Mucosa of descending colon (tissue), 3 donors: Measurements from ENCODE around the gene UACA. TPM values are rescaled to one million over a fixed set of nuclear protein-coding genes. Genes with fewer than 3 reads are reported as not detected.

Experiments used
- ATAC-seq: fragments of 200-7000 bp; cut with Tn5 transposase; one replicate; pipeline ENCODE4 v1.9.1; 2020; ENCODE audit warnings: mild to moderate bottlenecking, moderate library complexity
- DNase-seq, 3 donors: peaks; one replicate each; pipeline ENCODE4 v3.0.0-alpha.2; 2020
- H3K36me3 ChIP-seq: fragments of 200-600 bp; one replicate; pipeline ENCODE4 v1.8.0; 2021; ENCODE audit warnings: low read depth, mild to moderate bottlenecking
- H3K4me1 ChIP-seq: fragments of 200-600 bp; one replicate; pipeline ENCODE4 v1.8.0; 2021; ENCODE audit warnings: low read depth, mild to moderate bottlenecking
- H3K4me3 ChIP-seq: fragments of 200-600 bp; one replicate; pipeline ENCODE4 v1.8.0; 2021; ENCODE audit warnings: mild to moderate bottlenecking
- H3K9me3 ChIP-seq: fragments of 200-600 bp; one replicate; pipeline ENCODE4 v1.8.0; 2021; ENCODE audit warnings: mild to moderate bottlenecking
- intact Hi-C, 2 donors: fragments of 100-400 bp; cut with DNase I in 1 of 2; cut with micrococcal nuclease in 1 of 2; formaldehyde crosslinking; loops; one replicate each; pipeline versions ENCODE4 v1.11.0 to v1.11.1; 2022; cut with DNase I, micrococcal nuclease
- total RNA-seq, 3 donors: library from RNA; stranded (reverse); fragmentation: NEBNext Ultra II Directional in 2 of 3; extraction: Animal tissue kit (Norgen Biotek cat#: 25700) in 2 of 3; gene quantifications; one replicate each; pipeline versions ENCODE4 v1.2.1 to v1.2.4, GENCODE V29; 2021 to 2023
- TF ChIP-seq, protein P1 (sequence below): fragments of 200-600 bp; IDR thresholded peaks from one replicate; pipeline ENCODE4 v1.8.0; 2022; ENCODE audit warnings: antibody characterized with exemption, mild to moderate bottlenecking
- donor health status: DM: no; HTN: no; CAD: no; lungs with moderate emphysema.
- donor health status: DM: no; HTN: no; CAD: no.
- donor health status: DM: no; HTN: yes; CAD: no.

The UACA gene
- total RNA-seq, 3 donors from 2014 or later = 42.1 to 74.7 (median 64.9) TPM

DNA sequence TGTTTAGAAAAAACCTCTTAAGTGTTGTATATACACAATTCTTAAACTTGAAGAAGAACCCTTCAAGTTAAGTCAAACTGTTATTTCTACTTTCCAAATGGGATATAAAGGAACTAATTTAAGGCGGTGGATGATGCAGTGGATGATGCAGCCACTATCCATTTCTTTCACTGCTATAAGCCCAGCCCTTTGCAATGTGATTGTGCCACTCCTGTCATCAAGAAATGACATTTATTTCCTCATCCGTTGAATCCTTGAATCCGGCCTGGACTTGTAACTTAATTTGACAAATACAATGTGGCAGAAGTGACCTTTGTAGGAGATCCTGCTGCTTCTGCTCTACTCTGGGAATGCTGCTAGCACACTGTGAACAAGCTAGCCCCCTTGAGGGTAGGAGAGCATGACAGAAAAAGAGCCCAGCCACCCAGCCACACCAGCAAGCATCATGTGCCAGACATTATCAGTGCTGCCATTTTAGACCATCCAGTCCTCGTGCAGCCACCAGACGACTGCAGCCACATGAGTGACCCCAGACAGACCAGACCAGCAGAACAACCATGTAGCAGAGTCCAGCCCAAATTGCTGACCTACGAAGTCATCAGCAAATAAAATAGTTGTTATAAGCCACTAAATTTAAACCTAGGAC is 47.4 kb downstream of the UACA start:
- H3K9me3 ChIP-seq = no peaks in the 10 kb centered on the region
- no peak overlapping the region for H3K4me3 ChIP-seq
- TF ChIP-seq, protein P1, sequence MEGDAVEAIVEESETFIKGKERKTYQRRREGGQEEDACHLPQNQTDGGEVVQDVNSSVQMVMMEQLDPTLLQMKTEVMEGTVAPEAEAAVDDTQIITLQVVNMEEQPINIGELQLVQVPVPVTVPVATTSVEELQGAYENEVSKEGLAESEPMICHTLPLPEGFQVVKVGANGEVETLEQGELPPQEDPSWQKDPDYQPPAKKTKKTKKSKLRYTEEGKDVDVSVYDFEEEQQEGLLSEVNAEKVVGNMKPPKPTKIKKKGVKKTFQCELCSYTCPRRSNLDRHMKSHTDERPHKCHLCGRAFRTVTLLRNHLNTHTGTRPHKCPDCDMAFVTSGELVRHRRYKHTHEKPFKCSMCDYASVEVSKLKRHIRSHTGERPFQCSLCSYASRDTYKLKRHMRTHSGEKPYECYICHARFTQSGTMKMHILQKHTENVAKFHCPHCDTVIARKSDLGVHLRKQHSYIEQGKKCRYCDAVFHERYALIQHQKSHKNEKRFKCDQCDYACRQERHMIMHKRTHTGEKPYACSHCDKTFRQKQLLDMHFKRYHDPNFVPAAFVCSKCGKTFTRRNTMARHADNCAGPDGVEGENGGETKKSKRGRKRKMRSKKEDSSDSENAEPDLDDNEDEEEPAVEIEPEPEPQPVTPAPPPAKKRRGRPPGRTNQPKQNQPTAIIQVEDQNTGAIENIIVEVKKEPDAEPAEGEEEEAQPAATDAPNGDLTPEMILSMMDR = no peak
- ATAC-seq = peak; percentile 74
- no peaks in the 10 kb centered on the region for H3K36me3 ChIP-seq
- intact Hi-C loops = no loop called here
- peaks cover 20% of the 10 kb centered on the region for H3K4me1 ChIP-seq
- no peak for DNase-seq

DNA sequence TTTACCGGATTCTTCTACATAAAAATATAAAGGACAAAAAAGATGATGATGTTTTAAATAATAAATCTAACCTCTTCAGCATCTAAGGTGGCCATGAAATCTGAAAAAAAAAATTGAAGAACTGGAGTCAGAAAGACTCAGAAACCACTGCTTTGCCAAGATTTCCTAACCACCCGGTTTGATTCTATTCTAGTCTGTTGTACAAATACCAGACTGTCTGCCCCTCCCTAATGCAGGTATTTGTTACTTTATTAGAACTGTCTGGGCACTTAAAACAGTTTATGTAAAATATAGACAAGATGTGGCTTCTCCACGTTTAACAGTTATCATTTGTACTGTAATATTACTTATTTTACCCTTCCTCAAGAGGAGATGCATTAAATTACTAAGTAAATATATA is 48.8 kb downstream of the UACA start:
- H3K4me3 ChIP-seq = no peak overlapping the region
- ATAC-seq (no peak), DNase-seq (no peak)
- intact Hi-C loops = no loop called here
- no peaks in the 10 kb centered on the region for H3K36me3 ChIP-seq
- H3K9me3 ChIP-seq = no peaks in the 10 kb centered on the region
- H3K4me1 ChIP-seq = peaks cover 16% of the 10 kb centered on the region
- TF ChIP-seq, protein P1 = no peak

DNA sequence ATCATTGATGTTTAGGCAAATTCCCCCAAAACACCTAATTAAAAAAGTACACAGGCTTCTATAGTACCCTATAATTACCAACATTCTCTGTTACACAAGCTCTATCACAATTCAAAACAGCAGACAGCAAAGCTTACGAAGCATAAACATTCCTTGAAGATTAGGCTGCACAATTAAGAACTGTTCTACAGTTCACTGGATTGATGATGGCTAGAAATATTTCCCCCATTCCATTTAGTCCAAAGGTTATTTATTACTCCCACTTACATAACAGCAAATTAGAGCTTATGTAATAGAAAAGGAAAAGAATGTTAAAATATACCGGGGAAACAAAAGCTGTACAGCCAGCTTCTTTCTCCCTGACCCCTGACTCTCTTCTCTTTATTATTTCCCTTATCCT is 49.3 kb downstream of the UACA start:
- Histone ChIP-seq H3K4me1 (peaks cover 16% of the 10 kb centered on the region), H3K4me3 (no peak overlapping the region), H3K9me3 (no peaks in the 10 kb centered on the region), H3K36me3 (no peaks in the 10 kb centered on the region)
- no peak for DNase-seq
- TF ChIP-seq, protein P1 = no peak
- intact Hi-C loops = no loop called here
- no peak for ATAC-seq

DNA sequence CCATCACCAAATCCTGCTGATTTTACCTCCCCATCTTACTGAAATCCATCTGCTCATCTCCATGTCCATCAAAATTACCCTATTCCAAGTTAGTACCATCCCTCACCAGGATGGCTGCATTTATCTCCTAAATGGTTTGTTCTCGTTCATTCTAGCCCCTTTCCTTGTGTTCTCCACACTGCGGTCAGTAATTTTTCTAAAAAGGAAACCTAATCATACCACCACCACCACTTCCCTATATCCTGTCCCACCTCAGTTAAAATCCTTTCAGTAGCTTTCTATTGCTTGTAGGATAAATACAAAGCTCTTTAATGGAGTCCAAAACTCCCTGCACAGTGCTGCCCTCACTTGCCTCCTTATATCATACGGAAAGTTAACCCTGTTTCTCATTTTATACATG is 51.1 kb downstream of the UACA start:
- intact Hi-C loops = no loop called here
- no peaks in the 10 kb centered on the region for H3K36me3 ChIP-seq
- H3K9me3 ChIP-seq = no peaks in the 10 kb centered on the region
- H3K4me1 ChIP-seq = peaks cover 16% of the 10 kb centered on the region
- H3K4me3 ChIP-seq = no peak overlapping the region
- TF ChIP-seq, protein P1 = no peak
- no peak for DNase-seq
- no peak for ATAC-seq

DNA sequence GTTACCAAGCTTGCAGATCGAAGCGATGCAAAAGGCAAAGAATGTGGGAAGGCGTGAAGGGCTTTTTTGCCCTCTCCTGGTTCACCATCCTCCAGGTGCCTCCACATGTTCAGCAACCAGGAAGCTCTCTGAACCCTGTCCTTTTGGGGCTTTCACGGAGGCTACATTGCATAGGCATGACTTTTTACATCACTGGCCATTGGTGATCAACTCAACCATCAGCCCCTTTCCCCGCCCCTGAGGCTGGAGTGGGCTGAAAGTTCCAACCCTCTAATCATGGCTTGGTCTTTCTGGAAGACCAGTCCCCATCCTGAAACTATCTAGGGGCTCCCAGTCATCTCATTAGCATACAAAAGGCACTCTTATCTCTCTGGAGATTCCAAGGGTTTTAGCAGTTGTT is 52.6 kb downstream of the UACA start:
- Histone ChIP-seq H3K4me1 (peaks cover 10% of the 10 kb centered on the region), H3K9me3 (no peaks in the 10 kb centered on the region), H3K4me3 (no peak overlapping the region), H3K36me3 (no peaks in the 10 kb centered on the region)
- ATAC-seq (no peak), DNase-seq (no peak)
- TF ChIP-seq, protein P1 = no peak
- intact Hi-C loops = no loop called here

DNA sequence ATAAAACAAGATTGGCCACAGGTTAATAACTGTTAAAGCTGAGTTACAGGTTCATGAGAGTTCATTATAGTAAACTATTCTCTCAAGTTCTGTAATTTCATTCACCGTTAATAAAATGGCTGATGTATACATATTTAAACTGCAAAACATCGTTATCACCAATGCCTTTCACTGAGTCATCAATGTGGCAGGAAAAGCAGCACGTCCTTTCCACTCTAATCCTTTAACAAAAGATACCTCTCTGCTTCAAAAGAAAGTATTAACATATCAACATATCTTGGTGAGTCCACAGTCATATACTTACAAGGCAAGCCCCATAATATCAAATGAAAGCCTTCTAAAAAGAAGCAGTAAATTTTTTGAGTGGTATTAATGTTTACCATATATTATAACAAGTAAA is 54.5 kb downstream of the UACA start:
- no peaks in the 10 kb centered on the region for H3K9me3 ChIP-seq
- H3K36me3 ChIP-seq = no peaks in the 10 kb centered on the region
- H3K4me1 ChIP-seq = no peaks in the 10 kb centered on the region
- DNase-seq (no peak), ATAC-seq (no peak)
- no peak overlapping the region for H3K4me3 ChIP-seq
- TF ChIP-seq, protein P1 = no peak
- intact Hi-C loops = no loop called here
